ENCODE results near the gene CDK14.
"Not testable (repeated sequence)": the region's sequence is repeated elsewhere in the genome, so short reads cannot be mapped to it uniquely, and the experiment has no call there.

The CDK14 gene

DNA sequence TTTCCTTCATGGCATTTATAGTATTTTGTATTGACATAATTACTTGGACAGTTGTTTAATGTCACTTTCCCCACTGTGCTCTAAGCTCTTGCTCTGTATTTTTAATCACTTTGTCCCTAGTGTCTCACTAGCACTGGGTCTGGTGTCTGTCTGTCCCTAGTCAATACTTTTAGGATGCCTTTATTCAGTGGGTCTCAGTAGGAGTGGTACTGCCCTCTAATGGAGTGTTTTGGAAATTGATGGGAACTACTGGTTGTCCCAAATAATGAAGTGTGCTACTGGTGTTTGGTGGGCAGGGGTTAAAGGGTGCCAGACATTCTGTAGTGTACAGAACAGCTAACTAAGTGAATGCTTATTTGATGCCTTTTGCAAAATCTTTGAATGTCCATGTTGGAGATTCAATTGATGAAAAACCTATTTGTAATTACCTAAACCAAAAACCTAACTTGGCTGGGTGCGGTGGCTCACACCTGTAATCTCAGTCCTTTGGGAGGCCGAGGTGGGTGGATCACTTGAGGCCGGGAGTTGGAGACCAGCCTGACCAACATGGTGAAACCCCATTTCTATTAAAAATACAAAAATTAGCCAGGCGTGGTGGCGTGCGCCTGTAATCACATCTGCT, 33.3 kb downstream of the CDK14 start:
- DNase-seq: peak in 2 of 56 donors; percentile 0 to 13

DNA sequence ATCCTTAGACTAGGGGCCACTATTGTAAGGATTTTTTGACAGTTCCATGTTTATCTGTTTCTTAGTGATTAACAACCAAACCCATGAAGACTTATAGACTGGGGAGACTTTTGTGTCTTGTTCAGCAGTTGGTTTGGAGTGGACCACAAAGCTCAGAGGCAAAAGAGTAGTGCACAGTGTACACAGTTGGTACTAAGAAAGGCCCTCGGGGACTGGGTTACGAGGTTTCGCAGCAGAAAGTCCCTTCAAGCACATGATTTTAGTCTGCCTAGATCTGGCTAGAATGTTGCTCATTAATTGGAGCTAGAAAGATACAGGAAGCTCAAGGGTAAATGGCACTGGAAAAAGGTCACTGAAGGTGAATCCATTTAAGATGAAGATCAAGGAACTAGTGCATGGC, 35.4 kb downstream of the CDK14 start:
- no peak for DNase-seq

DNA sequence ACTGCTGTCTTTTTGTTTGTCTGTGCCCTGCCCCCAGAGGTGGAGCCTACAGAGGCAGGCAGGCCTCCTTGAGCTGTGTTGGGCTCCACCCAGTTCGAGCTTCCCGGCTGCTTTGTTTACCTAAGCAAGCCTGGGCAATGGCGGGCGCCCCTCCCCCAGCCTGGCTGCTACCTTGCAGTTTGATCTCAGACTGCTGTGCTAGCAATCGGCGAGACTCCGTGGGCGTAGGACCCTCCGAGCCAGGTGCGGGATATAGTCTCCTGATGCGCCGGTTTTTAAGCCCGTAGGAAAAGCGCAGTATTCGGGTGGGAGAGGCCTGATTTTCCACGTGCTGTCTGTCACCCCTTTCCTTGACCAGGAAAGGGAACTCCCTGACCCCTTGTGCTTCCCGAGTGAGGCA, 43.6 kb downstream of the CDK14 start:
- not testable (repeated sequence) for DNase-seq

DNA sequence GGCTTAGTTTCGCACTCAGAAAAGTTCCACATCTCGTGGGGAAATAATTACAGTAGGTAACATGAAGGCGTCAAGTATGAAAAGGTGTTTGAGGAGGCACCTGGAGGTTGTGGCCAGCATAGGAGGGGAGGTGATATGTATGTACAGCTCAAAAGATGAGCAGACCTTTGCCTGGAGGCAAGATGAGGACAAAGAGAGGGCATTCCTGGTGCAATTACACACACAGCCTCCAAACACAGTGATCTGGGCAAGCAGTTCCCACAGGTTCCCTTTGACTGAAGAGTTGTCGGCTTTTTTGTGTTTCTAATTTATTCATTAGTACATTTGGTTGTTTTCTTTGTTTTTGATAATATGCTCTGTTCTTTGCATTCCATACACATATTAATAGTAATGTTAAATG, 46.9 kb downstream of the CDK14 start:
- DNase-seq: no peak

DNA sequence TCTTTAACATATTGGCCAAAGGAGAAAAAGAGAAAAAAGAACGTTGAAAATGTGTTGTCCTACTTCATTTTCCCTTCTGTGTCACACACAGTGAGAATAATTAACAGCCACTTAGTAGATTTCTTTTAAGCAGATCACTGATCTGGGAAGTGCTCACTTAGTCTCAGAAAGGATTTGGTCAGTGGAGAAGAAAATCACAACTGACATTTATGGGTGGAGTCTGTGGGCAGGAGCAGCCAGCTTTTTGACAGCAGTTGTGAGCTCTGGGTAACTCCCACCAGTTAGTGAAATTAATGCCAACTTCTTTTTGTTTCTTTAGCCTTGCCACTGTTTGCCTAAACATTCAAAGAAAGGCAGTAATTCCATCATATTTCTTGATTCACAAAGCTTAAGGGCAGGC, 49.7 kb downstream of the CDK14 start:
- DNase-seq: no peak

DNA sequence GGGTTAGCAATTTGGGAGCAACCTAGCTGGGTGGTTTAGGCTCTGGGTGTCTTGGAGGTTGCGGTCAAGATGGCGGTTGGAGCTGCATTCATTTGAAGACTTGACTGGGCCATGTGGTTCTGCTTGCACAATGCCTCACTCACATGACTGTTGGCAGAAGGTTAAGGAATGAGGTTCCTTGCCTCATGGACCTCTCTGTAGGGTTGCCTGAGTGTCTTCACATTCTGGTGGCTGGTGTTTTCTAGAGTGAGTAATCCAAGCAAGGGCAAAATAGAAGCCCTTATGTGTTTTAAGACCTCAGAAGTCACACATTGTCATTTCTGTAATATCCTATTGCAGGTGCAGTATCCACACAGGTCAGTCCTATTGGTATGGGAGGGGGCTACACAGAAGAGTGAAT, 52.0 kb downstream of the CDK14 start:
- DNase-seq: no peak

DNA sequence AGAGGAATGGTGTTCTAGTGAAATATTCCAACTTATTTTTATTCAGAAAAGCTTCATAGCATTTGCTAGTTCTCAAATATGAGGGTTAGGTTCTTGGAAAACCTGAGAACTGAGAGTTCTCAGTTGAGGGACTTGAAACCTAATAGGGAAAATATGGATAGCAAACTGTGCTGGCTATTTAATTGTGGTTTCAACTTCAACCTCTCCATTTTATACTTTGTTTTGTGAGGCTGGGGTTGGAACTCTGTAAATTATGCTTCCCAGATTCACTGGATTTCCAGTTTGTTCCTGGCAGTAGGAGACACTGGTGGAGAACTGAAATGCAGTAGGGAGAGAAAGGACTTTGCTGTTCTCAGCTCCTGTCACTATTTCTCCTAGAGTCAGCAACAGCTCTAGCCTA, 52.7 kb downstream of the CDK14 start:
- no peak for DNase-seq

DNA sequence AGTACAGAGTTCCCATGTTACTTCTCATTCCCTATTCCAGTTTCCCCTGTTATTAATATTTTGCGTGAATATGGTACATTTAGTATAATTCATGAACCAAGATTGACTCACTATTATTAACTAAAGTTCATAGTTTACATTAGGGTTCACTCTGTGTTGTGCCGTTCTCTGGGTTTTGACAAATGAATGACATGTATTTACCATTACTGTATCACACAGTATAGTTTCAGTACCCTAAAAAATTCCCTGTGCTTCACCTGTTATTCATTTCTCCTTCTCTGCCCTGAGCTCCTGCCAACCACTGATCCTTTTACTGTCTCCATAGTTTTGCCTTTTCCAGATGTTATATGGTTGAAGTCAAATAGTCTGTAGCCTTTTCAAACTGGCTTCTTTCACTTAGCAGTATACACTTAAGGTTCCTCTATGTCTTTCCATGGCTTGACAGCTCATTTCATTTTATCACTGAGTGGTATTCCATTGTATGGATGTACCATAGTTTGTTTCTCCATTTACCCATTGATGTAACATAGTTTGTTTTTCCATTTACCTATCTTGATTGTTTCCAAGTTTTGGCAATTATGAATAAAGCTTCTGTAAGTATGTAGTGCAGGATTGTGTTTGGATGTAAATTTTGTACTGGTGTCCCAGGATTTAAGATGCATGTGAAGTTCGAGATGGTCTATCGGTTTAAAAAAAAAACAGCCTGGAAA, 58.8 kb downstream of the CDK14 start:
- DNase-seq: no peak

DNA sequence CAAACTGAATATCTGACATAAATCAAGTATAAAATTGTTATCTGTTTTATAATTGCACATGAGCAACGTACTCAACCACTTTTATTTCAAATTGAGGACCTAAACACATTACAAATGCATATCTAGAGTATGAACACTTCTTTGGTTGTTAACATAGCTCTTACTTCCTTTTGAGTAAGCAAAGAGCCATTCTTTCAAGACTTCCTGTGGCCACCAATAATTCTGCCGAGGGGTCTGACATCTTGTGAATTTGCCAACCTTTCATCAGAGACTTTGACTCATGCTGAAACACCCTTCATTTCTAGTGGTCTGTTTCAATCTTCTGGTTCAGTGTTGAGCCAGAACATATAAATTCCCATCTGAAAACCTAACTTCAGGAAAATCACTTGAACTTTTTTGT, 59.4 kb downstream of the CDK14 start:
- no peak for DNase-seq

DNA sequence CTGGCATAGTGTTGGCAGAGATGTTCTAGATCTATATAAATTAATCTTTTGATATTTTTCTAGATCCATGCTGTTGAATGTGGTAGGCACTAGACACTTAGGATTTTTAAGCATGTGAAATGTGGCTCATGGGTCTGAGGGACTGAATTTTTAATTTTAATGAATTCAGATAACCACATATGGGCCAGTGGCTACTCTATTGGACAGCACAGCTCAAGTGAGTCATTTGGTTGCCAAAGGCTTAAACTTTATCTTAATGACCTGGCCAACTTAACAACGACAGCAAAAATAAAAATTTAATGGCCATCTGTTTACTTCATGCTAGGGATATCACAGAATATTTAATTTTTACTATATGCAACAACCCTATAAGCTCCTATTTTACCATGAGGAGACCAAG, 61.4 kb downstream of the CDK14 start:
- no peak for DNase-seq

DNA sequence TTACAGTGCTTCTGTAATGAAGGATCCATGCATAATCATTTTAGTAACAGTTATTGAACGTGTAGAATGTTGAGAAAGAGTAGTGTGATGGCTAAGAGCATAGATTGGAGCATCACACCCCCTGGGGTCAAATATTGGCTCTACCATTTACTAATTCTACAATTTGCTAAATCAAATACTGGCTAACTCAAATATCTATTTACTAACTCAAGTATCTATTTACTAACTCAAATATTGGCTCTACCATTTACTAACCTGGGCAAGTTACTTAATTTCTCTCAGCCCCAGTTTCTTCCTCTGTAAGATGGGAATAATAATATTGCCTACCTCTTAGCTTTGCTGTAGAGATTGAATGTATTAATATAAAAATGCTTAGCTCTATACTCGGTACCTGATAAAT, 64.0 kb downstream of the CDK14 start:
- DNase-seq: no peak

DNA sequence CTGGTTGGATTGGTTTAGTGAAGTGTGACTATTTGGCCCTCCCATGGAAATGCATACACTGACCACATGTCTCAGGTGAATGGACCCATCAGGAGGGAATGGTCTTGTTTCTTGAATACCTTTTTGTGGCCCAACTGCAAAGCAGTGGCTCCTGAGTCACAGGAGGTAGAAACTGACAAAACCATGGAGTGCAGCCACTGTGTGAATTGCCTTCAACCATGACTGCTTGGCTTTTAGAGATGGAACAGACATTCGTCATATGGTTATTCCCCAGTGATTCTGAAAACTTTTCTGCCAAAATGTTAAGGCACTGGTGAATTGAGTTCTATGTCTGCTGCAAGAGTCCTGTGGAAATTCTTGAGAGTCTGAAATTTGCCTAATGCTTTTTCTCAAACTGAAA, 64.7 kb downstream of the CDK14 start:
- DNase-seq: no peak

DNA sequence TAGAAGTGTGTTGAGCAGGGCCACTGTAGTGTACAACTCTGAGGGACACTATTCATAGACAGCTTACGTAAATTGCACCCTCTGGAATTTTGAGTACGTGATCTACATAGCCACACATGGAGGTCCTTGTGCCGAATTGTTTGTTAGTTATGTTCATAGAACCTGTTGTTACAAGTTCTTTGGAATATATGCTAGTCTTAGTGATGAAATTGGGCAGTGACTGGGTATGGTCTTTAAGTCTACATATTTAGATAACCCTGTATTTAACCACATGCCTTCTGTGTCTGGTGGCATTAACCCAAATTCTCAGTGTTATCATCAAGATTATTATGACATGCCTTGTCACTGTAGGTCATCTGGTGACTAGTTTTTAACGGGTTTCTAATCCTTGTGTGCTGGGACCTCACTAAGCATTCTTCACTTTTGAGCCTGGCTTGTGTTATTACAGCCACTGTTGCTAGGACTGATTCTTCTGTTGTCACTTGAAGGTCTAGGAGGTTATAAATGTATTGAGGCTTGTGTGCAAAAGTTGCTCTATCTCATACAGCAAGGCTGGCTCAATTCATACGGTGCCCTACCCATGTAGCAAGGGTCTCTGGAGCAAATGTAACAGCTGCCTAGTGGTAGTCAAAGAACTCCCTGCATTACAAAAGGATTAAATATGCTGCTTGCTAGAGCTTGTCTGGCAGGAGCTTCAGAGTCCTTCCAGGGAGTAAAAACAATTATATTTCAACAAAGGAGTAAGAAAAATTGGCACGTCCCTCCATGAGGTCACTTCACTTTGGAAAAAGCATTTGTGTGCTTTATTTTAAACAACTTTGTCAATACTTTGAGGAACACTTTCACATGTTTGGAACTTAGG, 65.4 kb downstream of the CDK14 start:
- DNase-seq: no peak

DNA sequence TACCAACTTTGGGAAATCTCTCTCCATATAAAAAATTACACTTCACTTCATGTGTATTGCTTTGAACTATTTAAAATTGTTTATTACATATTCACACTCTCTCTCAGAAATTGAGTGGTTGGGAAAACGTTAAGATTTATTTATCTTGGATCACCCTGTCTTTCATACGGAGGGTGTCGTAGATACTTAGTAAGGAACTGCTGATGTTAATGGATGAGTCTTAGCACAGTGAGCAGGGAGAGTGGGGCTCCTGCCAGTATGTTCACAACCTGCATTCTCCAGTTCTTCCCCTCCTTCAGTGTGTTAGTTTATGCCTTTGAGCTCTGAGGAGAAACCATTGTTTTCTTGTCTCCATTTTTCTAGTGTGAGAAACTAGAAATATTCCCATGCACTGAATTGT, 67.1 kb downstream of the CDK14 start:
- DNase-seq: no peak

DNA sequence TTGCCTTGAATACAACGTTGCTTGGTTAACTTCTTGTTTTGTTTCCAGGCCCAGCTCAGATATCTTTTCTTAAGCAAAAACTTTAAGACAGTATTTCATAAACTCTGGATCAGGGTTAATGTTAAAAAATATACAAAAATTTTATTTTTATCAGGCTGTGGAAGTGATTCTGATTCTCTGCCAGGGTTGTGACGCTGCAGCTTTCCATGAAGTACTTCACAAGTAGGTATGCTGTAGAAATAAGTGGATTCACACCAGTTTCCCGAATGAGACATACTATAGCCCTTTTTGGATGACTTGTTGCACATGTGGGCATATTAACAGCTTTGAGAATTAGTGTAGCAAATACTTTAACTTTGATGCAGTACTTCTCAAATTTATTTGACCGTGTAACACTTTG, 70.1 kb downstream of the CDK14 start:
- DNase-seq: no peak

DNA sequence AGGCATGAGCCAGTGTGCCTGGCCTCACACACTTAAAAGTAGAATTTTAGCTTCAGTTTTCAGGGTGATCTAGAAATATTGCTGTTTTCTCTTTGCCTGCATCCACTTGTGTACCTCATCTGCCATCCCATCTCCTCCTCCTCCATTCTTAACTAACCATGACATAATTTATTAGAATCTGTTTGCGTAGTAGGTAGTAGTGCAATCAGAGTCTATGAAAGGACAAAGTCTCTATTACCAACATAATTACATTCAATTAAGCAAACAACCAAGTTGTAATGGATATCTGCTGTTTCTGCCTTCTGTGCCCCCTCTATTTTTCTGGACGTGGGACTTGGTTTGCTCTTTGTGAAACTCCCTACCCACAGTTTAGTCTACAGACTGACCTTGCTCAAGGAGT, 72.9 kb downstream of the CDK14 start:
- DNase-seq: no peak

DNA sequence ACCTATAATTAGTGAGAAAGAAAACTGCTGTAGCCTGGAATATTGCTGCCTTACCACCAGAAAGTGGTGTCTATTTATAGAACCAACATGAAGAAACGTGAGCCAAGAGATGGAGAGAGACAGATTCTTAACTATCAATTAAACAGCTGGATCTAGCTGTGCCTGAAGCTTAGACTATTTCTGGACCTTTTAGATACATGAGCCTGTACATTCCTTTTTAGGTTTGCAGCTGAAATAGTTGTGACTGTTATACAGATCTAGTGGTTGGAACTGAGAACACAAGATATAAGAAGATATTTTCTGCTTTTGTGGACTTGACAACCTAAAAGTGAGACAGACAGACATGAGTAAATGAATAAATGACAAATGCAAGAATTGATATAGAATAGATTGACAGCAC, 73.4 kb downstream of the CDK14 start:
- DNase-seq: no peak

DNA sequence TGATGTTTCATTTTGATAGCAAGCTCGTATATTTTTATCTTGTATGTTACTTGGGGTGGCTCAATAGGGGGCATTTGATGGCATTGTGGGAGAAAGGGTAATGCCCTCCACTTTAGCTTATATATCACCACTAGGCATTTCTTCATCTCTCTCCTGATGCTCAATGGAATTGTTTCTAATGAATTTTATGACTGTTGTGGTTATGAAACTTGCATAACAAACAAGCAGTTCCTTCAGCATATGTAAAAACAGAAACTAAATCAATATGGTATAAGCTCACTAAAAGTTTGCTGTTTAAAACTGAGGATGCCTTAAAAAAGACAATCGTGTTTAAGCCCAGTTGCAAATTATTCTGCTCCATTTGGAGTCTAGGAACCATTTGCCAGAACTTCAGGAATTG, 75.5 kb downstream of the CDK14 start:
- DNase-seq: no peak

DNA sequence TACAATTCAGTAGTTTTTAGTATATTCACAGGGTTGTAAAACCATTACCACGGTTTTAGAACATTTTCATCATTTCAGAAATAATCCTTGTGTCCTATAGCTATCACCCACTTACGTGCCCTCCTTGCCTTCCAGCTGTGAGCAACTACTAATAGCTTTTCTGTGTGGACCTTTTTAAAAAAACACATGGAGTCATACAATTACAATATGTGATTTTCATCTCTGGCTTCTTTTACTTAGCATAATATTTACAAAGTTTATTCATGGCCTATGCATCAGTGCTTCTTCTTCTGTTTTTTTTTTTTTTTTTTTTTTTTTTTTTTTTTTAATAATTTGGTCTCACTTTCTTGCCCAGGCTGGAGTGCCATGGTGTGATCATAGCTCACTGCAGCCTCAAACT, 76.1 kb downstream of the CDK14 start:
- no peak for DNase-seq

DNA sequence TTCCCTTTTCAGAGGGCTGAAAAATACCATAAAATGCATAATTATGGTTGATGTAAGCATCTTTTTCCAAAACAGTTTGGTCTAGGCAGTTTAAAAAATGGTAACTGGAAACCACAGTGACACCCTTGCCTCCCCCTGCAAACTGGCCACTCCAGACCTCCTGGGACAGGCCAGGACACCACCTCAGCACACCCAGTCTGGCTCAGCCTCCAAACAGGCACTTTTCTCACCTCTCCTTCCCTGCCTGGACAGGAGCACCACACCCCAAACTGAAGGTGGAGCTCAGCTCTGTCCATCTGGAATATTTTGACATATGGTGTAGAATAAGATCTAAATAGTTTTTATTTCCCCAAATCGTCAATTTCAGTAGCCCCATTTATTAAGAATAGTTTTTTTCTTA, 78.5 kb downstream of the CDK14 start:
- no peak for DNase-seq

DNA sequence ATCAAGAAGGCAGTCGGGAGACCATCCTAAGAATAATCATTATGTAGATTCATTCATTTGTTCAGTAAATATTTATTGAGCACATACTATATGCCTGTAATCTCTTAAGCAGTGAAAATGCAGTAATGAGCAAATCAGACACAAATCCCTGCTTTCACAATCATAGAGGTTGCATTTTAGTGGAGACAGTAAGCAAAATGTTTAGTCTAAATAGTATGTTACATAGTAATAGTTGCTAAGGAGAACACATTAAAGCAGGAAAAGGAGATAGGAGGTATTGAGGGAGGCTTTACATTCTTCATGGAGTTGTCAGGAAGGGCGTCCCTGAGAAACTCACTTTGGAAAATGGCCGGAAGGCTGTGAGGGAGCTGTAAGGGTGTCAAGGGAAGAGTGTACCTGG, 79.9 kb downstream of the CDK14 start:
- no peak for DNase-seq

All from amygdala (tissue), 56 donors.